HG02798 (cell line): Measurements from ENCODE around the gene ALDH18A1.
"Not testable (repeated sequence)": the region's sequence is repeated elsewhere in the genome, so short reads cannot be mapped to it uniquely, and the experiment has no call there.

ENCODE experiments used
- ATAC-seq: cut with Tn5 transposase; IDR thresholded peaks from one replicate; pipeline ENCODE4 v1.9.1; 2021; ENCODE audit warnings: mild to moderate bottlenecking; ENCODE audit not compliant: unreplicated experiment, poor library complexity

Gene ALDH18A1

DNA sequence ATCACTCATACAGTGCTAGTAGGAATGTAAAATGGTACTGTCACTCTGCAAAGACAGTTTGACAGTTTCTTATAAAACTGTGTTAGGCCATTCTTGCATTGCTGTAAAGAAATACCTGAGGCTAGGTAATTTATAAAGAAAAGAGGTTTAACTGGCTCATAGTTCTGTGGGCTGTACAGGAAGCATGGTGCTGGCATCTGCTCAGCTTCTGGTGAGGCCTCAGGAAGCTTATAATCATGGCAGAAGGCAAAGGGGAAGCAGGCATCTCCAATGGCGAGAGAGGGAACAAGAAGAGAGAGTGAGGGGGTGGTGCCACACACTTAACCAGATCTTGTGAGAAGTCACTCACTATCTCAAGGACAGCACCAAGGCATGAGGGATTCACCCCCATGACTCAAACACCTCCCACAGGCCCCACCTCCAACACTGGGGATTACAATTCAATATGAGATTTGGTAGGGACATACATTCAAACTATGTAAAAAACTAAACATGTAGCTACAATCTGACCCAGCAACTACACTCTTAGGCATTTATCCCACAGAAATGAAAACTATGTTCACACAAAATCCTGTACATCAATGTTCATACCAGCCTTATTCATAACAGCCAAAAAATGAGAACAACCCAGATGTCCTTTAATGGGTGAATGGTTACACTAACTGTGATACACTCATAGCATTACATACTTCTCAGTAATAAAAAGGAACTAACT, 5.0 kb downstream of the ALDH18A1 start:
- no peak for ATAC-seq

GRCh38 chr10:95650232-95650631, 6.3 kb downstream of the ALDH18A1 start:
- no peak for ATAC-seq

- ATAC-seq, result no peak
Measured at GRCh38 chr10:95648138-95648537, 8.4 kb downstream of the ALDH18A1 start.

GRCh38 chr10:95646160-95646559, 10.4 kb downstream of the ALDH18A1 start:
- ATAC-seq, result no peak

DNA sequence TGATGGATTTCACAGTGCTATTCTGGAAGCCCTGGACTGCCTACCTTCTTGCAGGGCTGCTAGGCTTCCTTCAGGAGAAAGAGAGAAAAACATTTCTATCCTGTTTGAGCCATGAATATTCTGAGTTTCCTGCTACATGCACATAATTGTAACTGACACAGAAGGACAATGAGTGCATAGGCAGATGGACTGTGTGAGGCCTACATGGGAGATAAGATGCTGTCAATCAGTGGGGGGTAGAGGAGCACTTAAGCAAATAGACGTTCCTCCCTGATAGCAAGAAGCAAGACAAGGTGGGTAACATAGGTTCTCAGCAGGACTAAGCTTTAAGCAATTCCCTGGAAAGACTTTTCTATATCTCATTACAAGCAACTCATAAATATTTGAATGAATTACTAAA, 11.6 kb downstream of the ALDH18A1 start:
- no peak for ATAC-seq

GRCh38 chr10:95640891-95641315, 15.6 kb downstream of the ALDH18A1 start:
- no peak for ATAC-seq

GRCh38 chr10:95637911-95638310, 18.6 kb downstream of the ALDH18A1 start:
- no peak for ATAC-seq

GRCh38 chr10:95637140-95637539, 19.4 kb downstream of the ALDH18A1 start:
- ATAC-seq, result no peak

- no peak for ATAC-seq
Measured at GRCh38 chr10:95635319-95635733, 21.2 kb downstream of the ALDH18A1 start.

DNA sequence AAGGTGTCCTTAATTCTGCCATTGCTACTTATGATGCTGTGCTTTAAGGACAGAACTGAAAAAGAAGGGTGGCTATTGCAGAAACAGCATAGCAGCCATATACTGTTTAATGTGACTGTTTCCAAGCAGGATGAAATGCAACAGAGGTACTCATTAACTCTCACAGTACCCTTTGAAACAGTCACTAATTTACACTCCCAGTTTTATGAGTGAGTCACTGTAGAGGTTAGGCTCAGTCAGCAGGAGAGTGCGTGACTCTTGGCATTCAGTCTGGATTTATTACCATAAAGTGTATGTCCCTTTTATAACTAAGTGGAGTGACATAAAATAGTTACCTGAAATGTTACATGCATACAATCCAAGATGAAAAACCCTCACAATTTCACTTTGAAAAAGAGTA, 27.7 kb downstream of the ALDH18A1 start:
- ATAC-seq, result no peak

DNA sequence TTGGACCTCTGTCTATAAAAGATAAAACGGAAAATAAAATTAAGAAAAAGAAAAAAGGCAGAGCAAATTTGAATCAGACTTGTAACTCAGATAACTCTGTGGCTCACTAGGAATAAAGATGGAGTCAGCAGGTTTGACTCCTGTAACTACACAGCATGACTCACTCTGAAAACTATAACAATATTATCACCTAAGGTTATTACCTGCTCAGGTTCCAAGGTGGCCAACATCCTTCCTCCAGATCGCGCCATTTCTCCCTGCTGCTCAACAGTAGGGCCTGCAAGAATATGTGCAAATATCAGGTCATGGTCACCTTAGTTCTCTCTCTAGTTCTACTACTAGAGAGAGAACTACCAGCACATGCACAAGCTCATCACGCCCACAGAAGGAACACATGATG, 30.0 kb downstream of the ALDH18A1 start:
- ATAC-seq, result no peak

GRCh38 chr10:95620415-95620814, 36.1 kb downstream of the ALDH18A1 start:
- not testable (repeated sequence) for ATAC-seq

- no peak for ATAC-seq
Measured at GRCh38 chr10:95618101-95618500, 38.4 kb downstream of the ALDH18A1 start.

GRCh38 chr10:95616446-95616845, 40.1 kb downstream of the ALDH18A1 start:
- ATAC-seq, result no peak

- ATAC-seq, result no peak
Measured at GRCh38 chr10:95613330-95613729, 43.2 kb downstream of the ALDH18A1 start.

DNA sequence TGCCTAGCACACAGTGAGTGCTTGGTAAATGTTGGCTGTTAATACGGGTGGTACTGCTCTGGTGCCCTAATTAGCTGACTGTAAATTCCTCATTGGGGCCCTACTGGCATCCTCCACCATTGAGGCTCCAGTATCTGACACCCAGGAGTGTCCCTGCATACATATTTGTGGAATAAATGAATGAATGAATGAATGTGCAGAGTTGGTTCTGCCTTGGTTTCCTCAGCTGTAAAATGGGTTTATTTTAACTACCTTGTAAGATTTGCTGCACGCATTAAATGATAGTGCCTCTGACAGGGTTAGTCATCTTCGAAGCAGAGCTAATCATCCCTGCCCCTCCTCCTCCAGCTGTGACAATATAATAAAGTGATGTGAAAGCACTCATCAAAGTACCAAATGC, 45.8 kb downstream of the ALDH18A1 start:
- ATAC-seq, result no peak

GRCh38 chr10:95606922-95607321, 49.6 kb downstream of the ALDH18A1 start:
- no peak for ATAC-seq

DNA sequence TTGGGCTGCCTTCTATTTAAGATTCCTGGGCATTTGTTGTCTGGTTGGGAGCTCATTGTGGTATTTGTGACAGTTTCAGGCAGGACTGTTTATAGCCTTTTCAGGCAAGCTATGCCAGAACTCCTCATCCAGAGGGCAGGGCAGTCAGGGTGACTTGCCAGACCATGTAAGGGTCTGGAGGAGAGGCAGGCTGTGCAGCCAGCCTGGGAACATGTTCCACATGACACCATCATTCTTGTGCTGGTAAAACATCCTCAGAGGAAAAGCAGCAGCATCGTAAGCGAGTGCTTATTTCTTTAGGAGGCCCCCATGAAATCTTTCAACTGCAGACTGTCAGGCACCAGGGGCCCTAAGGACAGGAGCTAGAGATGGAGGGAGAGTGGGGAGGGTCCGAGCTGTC, 51.3 kb downstream of the ALDH18A1 start:
- ATAC-seq, result no peak

DNA sequence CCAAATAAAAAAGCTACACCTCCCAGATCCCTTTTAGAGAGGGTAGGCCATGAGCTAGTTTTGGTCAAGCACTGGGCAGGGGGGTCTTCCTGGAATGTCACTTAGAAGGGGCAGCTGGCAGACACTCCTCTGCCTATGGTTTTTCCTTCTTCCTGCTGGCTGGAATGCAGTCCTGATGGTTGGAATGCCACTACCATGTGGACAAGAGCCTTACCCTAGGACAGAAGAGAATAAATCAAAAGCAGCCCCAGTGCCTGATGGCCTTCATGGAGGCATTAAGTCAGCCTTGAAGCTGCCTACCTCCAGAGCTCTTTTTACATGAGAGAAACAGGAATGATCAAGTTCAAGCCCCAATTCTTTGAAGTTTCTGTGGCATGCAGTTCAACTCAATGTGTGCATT, 51.9 kb downstream of the ALDH18A1 start:
- ATAC-seq, result no peak

GRCh38 chr10:95602382-95602781, 54.1 kb downstream of the ALDH18A1 start:
- ATAC-seq, result no peak

DNA sequence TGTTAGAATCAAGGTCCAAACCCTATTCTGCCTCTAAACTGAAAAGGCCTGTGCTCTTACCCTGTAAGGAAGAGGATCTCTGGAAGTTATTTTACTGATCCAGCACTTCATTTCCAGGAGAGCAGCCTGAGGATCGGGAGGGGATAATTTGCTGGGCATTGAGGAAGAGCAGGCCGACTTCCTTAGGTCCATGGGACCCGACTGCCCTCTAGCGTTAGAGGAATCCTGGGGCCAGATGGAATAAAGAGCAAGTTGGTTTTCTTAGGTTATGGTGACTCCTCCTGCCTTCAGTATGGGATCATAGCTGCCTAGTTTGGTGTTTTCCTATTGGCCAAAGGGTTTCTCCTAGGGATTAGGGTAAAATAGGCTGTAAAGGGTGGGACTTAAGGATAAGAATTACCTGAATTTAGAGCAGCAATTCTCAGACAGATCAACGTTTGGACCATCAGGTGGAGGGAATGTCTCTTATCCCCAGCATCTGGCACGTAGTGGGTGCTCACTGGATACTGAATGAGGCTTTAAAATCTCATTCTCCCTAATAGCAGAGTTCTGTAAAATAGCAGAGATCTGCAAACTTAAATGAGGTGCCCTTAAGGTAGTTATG, 55.3 kb downstream of the ALDH18A1 start:
- peak; percentile 58 for ATAC-seq

DNA sequence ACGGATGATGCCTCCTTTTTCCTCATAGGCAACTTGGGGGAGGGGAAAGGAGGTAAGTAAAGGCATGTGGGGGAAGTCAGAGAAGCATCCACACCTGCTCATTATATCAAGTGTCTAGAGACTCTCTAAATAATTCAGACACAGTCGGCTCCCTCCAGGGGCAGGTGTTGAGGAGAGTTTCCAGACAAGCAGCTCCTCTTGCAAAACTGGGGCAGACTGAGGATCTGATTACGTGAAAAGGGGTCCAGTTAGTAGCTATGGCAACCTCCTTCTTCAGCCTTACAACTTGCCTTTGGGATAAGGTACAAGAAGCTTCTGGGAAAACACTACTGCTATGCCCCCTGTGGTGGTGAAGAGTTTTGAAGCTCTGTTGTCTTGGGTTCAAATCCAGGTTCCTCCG, 56.4 kb downstream of the ALDH18A1 start:
- ATAC-seq, result no peak
